Small intestine (tissue), 7 donors: Measurements from ENCODE around the gene SLC35G6. TPM values are rescaled to one million over a fixed set of nuclear protein-coding genes. Genes with fewer than 3 reads are reported as not detected.

Experiments
- DNase-seq, 2 donors: peaks; one replicate each; pipeline versions ENCODE4 v3.0.0 to v3.0.0-alpha.2; 2013
- FAIRE-seq: peaks from 2 replicates; lab custom pipeline; 2012; peaks lifted over from hg19 to GRCh38; lab: Jason Lieb, UNC
- H3K27ac ChIP-seq, 3 donors: one replicate each; pipeline ENCODE4 v1.5.1; 2013; ENCODE audit warnings: low read length in 2 of 3, mild to moderate bottlenecking in 2 of 3, control low read depth in 1 of 3, inconsistent platforms in 1 of 3, low read depth in 1 of 3, moderate library complexity in 1 of 3
- H3K27me3 ChIP-seq, 3 donors: one replicate each; pipeline ENCODE4 v1.6.1; 2013; ENCODE audit warnings: low read length in 3 of 3, inconsistent platforms in 1 of 3; ENCODE audit not compliant: control insufficient read depth in 3 of 3, insufficient read depth in 3 of 3
- H3K36me3 ChIP-seq, 3 donors: one replicate each; pipeline ENCODE4 v1.6.1; 2013; ENCODE audit warnings: low read length in 3 of 3, inconsistent platforms in 1 of 3, low read depth in 1 of 3, mild to moderate bottlenecking in 1 of 3, moderate library complexity in 1 of 3; ENCODE audit not compliant: control insufficient read depth in 3 of 3, insufficient read depth in 2 of 3
- H3K4me1 ChIP-seq, 3 donors: one replicate each; pipeline ENCODE4 v1.6.1; 2013; ENCODE audit warnings: low read length in 2 of 3, inconsistent platforms in 1 of 3, low read depth in 1 of 3, mild to moderate bottlenecking in 1 of 3, moderate library complexity in 1 of 3; ENCODE audit not compliant: control insufficient read depth in 3 of 3, insufficient read depth in 2 of 3
- H3K4me3 ChIP-seq, 3 donors: one replicate each; pipeline ENCODE4 v1.5.1; 2013; ENCODE audit warnings: low read length in 3 of 3, control low read depth in 1 of 3, inconsistent platforms in 1 of 3, low read depth in 1 of 3, mild to moderate bottlenecking in 1 of 3, moderate library complexity in 1 of 3
- H3K9me3 ChIP-seq, 2 donors: one replicate each; pipeline ENCODE4 v1.6.1; 2013; ENCODE audit warnings: low read depth in 1 of 2, low read length in 1 of 2; ENCODE audit not compliant: control insufficient read depth in 2 of 2, insufficient read depth in 1 of 2
- WGBS, 3 donors: extraction: QIAGEN DNeasy Blood & Tissue Kit; methylation state at CpG; one replicate each; pipeline ENCODE4 v1.1.7; 2013; 5-methylcytosine and 5-hydroxymethylcytosine counted together
- polyA plus RNA-seq, 4 donors: library from polyadenylated mRNA; stranded (reverse) in 3 of 4; unstranded in 1 of 4; fragments of 200-250 nt in 3 of 4; fragments of 120-200 nt in 1 of 4; gene quantifications; one replicate each; pipeline versions ENCODE4 v1.2.1 to v1.2.3, GENCODE V29; 2013
- donor health status: healthy with polysubstance abuse.
- donor health status: control.
- donor health status: control.
- donor health status: Bipolar disorder and iron deficiency.
- donor health status: healthy.

SLC35G6 gene
- polyA plus RNA-seq, 4 donors = 0.49 TPM; not detected in 3

- WGBS, 3 donors = 74 to 85% (median 78%) methylated on average over 10 of the region's 10 CpGs
- H3K27me3 ChIP-seq = no peaks in the 10 kb centered on the region
- no peak overlapping the region for H3K4me3 ChIP-seq
- H3K4me1 ChIP-seq = peaks cover 0 to 13% (median 3%) of the 10 kb centered on the region in 3 donors
- H3K27ac ChIP-seq = no peak overlapping the region
- DNase-seq (no peak), FAIRE-seq (no peak)
- peaks cover 24 to 86% (median 31%) of the 10 kb centered on the region in 3 donors for H3K36me3 ChIP-seq
- no peaks in the 10 kb centered on the region for H3K9me3 ChIP-seq
Measured at GRCh38 chr17:7511108-7511507, 29.9 kb downstream of the SLC35G6 start.

GRCh38 chr17:7512105-7512504 is 30.9 kb downstream of the SLC35G6 start:
- peaks cover 20 to 80% (median 31%) of the 10 kb centered on the region in 3 donors for H3K36me3 ChIP-seq
- no peak for DNase-seq
- H3K27me3 ChIP-seq = no peaks in the 10 kb centered on the region
- FAIRE-seq = no peak
- H3K4me1 ChIP-seq = peaks cover 0 to 17% (median 3%) of the 10 kb centered on the region in 3 donors
- no peaks in the 10 kb centered on the region for H3K9me3 ChIP-seq
- 90 to 93% (median 91%) methylated on average over 15 of the region's 15 CpGs for WGBS, 3 donors
- H3K27ac ChIP-seq = no peak overlapping the region
- H3K4me3 ChIP-seq = no peak overlapping the region

- H3K27me3 ChIP-seq = no peaks in the 10 kb centered on the region
- peaks cover 20 to 71% (median 31%) of the 10 kb centered on the region in 3 donors for H3K36me3 ChIP-seq
- H3K27ac ChIP-seq = no peak overlapping the region
- H3K4me1 ChIP-seq = peaks cover 0 to 17% (median 3%) of the 10 kb centered on the region in 3 donors
- FAIRE-seq (no peak), DNase-seq (no peak)
- no peaks in the 10 kb centered on the region for H3K9me3 ChIP-seq
- H3K4me3 ChIP-seq = no peak overlapping the region
- WGBS, 3 donors = 90 to 92% (median 92%) methylated on average over 19 to 20 of the region's 20 CpGs
Measured at GRCh38 chr17:7512824-7513540, 31.7 kb downstream of the SLC35G6 start.

GRCh38 chr17:7513850-7514419 is 32.7 kb downstream of the SLC35G6 start:
- WGBS, 3 donors = 75 to 83% (median 78%) methylated on average over 17 of the region's 17 CpGs
- no peaks in the 10 kb centered on the region for H3K9me3 ChIP-seq
- H3K36me3 ChIP-seq = peaks cover 15 to 61% (median 28%) of the 10 kb centered on the region in 3 donors
- H3K4me3 ChIP-seq = no peak overlapping the region
- H3K27ac ChIP-seq = no peak overlapping the region
- FAIRE-seq = no peak
- peaks cover 0 to 17% (median 3%) of the 10 kb centered on the region in 3 donors for H3K4me1 ChIP-seq
- DNase-seq = no peak
- H3K27me3 ChIP-seq = no peaks in the 10 kb centered on the region

- FAIRE-seq (no peak), DNase-seq (peak; percentile 89 to 96)
- Histone ChIP-seq H3K36me3 (peaks cover 9 to 40% (median 14%) of the 10 kb centered on the region in 3 donors), H3K4me3 (no peak overlapping the region), H3K9me3 (no peaks in the 10 kb centered on the region), H3K27ac (peak overlapping the region; percentile 87 to 94 (median 89)), H3K4me1 (peaks cover 0 to 17% (median 3%) of the 10 kb centered on the region in 3 donors), H3K27me3 (no peaks in the 10 kb centered on the region)
- 27 to 72% (median 47%) methylated on average over 13 of the region's 13 CpGs for WGBS, 3 donors
Measured at GRCh38 chr17:7515911-7516610, 34.8 kb downstream of the SLC35G6 start.

- H3K9me3 ChIP-seq = peaks cover 0 to 9% of the 10 kb centered on the region in 2 donors
- H3K4me1 ChIP-seq = no peaks in the 10 kb centered on the region
- H3K36me3 ChIP-seq = no peaks in the 10 kb centered on the region
- no peak overlapping the region for H3K27ac ChIP-seq
- FAIRE-seq (no peak), DNase-seq (peak in 1 of 2 donors; percentile 27)
- H3K27me3 ChIP-seq = no peaks in the 10 kb centered on the region
- H3K4me3 ChIP-seq = no peak overlapping the region
- WGBS, 3 donors = 40 to 47% (median 42%) methylated on average over 10 of the region's 10 CpGs
Measured at GRCh38 chr17:7523033-7523432, 41.8 kb downstream of the SLC35G6 start.

GRCh38 chr17:7528842-7529241 is 47.6 kb downstream of the SLC35G6 start:
- no peak overlapping the region for H3K4me3 ChIP-seq
- no peak for FAIRE-seq
- no peaks in the 10 kb centered on the region for H3K27me3 ChIP-seq

More at GRCh38 chr17:7528842-7529241, 47.6 kb downstream of the SLC35G6 start:
- H3K9me3 ChIP-seq = peaks cover 0 to 33% of the 10 kb centered on the region in 2 donors
- H3K36me3 ChIP-seq = no peaks in the 10 kb centered on the region
- H3K27ac ChIP-seq = no peak overlapping the region
- no peak for DNase-seq
- H3K4me1 ChIP-seq = peaks cover 0 to 3% (median 0%) of the 10 kb centered on the region in 3 donors
